ENCODE results near the gene MAN2A2. TPM values are rescaled to one million over a fixed set of nuclear protein-coding genes. Genes with fewer than 3 reads are reported as not detected.

The MAN2A2 gene
- total RNA-seq, 1 donor from 2014 or later = 78.0 TPM

DNA sequence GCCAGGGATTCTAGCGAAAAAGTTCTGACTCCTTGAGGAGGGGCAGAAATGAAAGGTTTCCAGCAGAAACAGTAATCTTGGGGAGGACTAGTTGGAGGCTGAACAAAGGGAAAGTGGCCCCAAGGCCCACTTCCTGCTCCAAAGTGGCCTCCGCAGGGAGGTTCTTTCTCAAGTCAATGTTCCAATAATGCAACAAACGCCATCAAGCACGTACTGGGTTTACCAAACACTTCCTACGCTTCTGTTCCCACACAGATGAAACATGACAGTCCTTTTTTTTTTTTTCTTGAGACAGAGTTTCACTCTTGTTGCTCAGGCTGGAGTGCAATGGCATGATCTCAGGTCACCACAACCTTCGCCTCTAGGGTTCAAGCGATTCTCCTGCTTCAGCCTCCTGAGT lies 42.0 kb downstream of the MAN2A2 start:
- no peaks in the 10 kb centered on the region for H3K9me3 Mint-ChIP-seq
- peak overlapping the region; percentile 72 for H3K27ac Mint-ChIP-seq (ENCODE audit: unreplicated experiment)

DNA sequence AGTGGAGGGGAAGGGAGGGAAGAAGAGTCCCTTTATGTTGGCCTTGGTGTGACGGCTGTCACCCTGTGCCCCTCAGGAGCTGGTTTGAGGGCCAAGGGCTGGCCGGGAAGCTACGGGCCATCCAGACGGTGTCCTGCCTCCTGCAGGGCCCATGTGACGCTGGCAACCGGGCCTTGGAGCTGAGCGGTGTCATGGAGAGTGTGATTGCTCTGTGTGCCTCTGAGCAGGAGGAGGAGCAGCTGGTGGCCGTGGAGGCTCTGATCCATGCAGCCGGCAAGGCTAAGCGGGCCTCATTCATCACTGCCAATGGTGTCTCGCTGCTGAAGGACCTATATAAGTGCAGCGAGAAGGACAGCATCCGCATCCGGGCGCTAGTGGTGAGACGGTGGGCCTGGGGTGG lies 43.4 kb downstream of the MAN2A2 start:
- no peak for DNase-seq (ENCODE audit: low read depth, low spot score)
- TF ChIP-seq CTCF (conservative IDR thresholded peaks at IDR 0.05) = no peak
- no peaks in the 10 kb centered on the region for H3K36me3 Mint-ChIP-seq (ENCODE audit: low read depth)
- no peak overlapping the region for H3K27ac Mint-ChIP-seq (ENCODE audit: unreplicated experiment)
- no peaks in the 10 kb centered on the region for H3K4me1 Mint-ChIP-seq
- H3K4me3 Mint-ChIP-seq = no peak overlapping the region
- no peaks in the 10 kb centered on the region for H3K27me3 Mint-ChIP-seq (ENCODE audit: low read depth)
- no peaks in the 10 kb centered on the region for H3K9me3 Mint-ChIP-seq

More for the DNA sequence above, 42.0 kb downstream of the MAN2A2 start:
- Mint-ChIP-seq H3K36me3 (ENCODE audit: low read depth) (no peaks in the 10 kb centered on the region), H3K27me3 (ENCODE audit: low read depth) (no peaks in the 10 kb centered on the region), H3K4me1 (no peaks in the 10 kb centered on the region), H3K4me3 (no peak overlapping the region)
- no peak for DNase-seq (ENCODE audit: low read depth, low spot score)
- no peak for TF ChIP-seq CTCF (conservative IDR thresholded peaks at IDR 0.05)

- no peaks in the 10 kb centered on the region for H3K27me3 Mint-ChIP-seq (ENCODE audit: low read depth)
- no peaks in the 10 kb centered on the region for H3K4me1 Mint-ChIP-seq
- no peaks in the 10 kb centered on the region for H3K9me3 Mint-ChIP-seq
- no peak for DNase-seq (ENCODE audit: low read depth, low spot score)
- H3K4me3 Mint-ChIP-seq = no peak overlapping the region
- H3K27ac Mint-ChIP-seq (ENCODE audit: unreplicated experiment) = no peak overlapping the region
- TF ChIP-seq CTCF (conservative IDR thresholded peaks at IDR 0.05) = no peak
- H3K36me3 Mint-ChIP-seq (ENCODE audit: low read depth) = no peaks in the 10 kb centered on the region
Observed at GRCh38 chr15:90946941-90947576, 44.0 kb downstream of the MAN2A2 start.

- H3K9me3 Mint-ChIP-seq = no peaks in the 10 kb centered on the region
- no peaks in the 10 kb centered on the region for H3K4me1 Mint-ChIP-seq
- H3K4me3 Mint-ChIP-seq = no peak overlapping the region
- H3K27ac Mint-ChIP-seq (ENCODE audit: unreplicated experiment) = no peak overlapping the region
- peaks cover 2% of the 10 kb centered on the region for H3K36me3 Mint-ChIP-seq (ENCODE audit: low read depth)
- no peak for DNase-seq (ENCODE audit: low read depth, low spot score)
- no peaks in the 10 kb centered on the region for H3K27me3 Mint-ChIP-seq (ENCODE audit: low read depth)
- no peak for TF ChIP-seq CTCF (conservative IDR thresholded peaks at IDR 0.05)
Observed at GRCh38 chr15:90947577-90948357, 44.7 kb downstream of the MAN2A2 start.

DNA sequence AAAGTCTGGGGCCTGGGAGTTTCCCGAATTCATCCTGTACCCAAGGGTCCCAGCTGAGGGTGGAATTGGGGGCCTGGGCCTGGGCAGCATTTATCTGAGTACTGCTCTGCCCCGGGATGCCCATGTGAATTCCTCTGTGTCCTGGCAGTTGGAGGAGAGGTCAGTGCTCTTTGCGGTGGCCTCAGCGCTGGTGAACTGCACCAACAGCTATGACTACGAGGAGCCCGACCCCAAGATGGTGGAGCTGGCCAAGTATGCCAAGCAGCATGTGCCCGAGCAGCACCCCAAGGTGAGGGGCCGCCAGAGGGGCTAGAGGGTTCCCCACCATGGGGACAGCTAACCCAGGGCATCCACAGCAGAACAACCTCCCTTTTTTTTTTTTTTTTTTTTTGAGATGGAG lies 45.4 kb downstream of the MAN2A2 start:
- Mint-ChIP-seq H3K9me3 (no peaks in the 10 kb centered on the region), H3K27ac (ENCODE audit: unreplicated experiment) (no peak overlapping the region), H3K36me3 (ENCODE audit: low read depth) (peaks cover 5% of the 10 kb centered on the region), H3K27me3 (ENCODE audit: low read depth) (no peaks in the 10 kb centered on the region), H3K4me3 (no peak overlapping the region), H3K4me1 (no peaks in the 10 kb centered on the region)
- TF ChIP-seq CTCF (conservative IDR thresholded peaks at IDR 0.05) = no peak
- DNase-seq (ENCODE audit: low read depth, low spot score) = no peak

Data from neural crest cell (in vitro differentiated cells).